BLaER1 treated with 17β-estradiol and CSF1 and Interleukin-3, amounts not matched to agents 10 nM and 100 nM (cell line): Measurements from ENCODE around the gene MYL3.

Experiments
- H3K27ac ChIP-seq, 11 experiments: shearing (Covaris generic); formaldehyde crosslinking; 2 replicates each; pipeline ENCODE4 v1.8.1; 2022
- H3K27me3 ChIP-seq, 11 experiments: shearing (Covaris generic); formaldehyde crosslinking; 2 replicates each; pipeline ENCODE4 v1.8.1; 2022
- H3K36me3 ChIP-seq, 11 experiments: shearing (Covaris generic); formaldehyde crosslinking; 2 replicates each; pipeline ENCODE4 v1.8.1; 2022
- H3K4me1 ChIP-seq, 10 experiments: shearing (Covaris generic); formaldehyde crosslinking; 2 replicates each; pipeline ENCODE4 v1.8.1; 2022
- H3K4me2 ChIP-seq, 11 experiments: shearing (Covaris generic); formaldehyde crosslinking; 2 replicates each; pipeline ENCODE4 v1.8.1; 2022
- H3K4me3 ChIP-seq, 10 experiments: shearing (Covaris generic); formaldehyde crosslinking; 2 replicates each; pipeline ENCODE4 v1.8.1; 2022
- H3K9ac ChIP-seq, 11 experiments: shearing (Covaris generic); formaldehyde crosslinking; 2 replicates each; pipeline ENCODE4 v1.8.1; 2022
- H3K9me3 ChIP-seq, 11 experiments: shearing (Covaris generic); formaldehyde crosslinking; replicated peaks in 1 of 11; 2 replicates each; pipeline ENCODE4 v1.8.1; 2022
- H4K20me1 ChIP-seq, 11 experiments: shearing (Covaris generic); formaldehyde crosslinking; 2 replicates each; pipeline ENCODE4 v1.8.1; 2022
- Cebpa-rat ChIP-seq, 11 experiments: shearing (Covaris generic); IDR thresholded peaks; 2 replicates each; pipeline ENCODE4 v1.8.1; 2022

The MYL3 gene

GRCh38 chr3:46896386-46896785 is 33.1 kb upstream of the MYL3 start:
- no peak for TF ChIP-seq Cebpa-rat (IDR thresholded peaks at IDR 0.05)
- no peak overlapping the region for H3K4me3 ChIP-seq
- no peaks in the 10 kb centered on the region for H3K36me3 ChIP-seq
- H3K4me2 ChIP-seq, result peak overlapping the region in 2 of 11 experiments; percentile 2 to 18; a peak in 1 of 22 replicates
- H3K4me1 ChIP-seq, result peaks cover 24 to 51% (median 39%) of the 10 kb centered on the region in 10 experiments
- peaks cover 0 to 26% (median 0%) of the 10 kb centered on the region in 11 experiments; a peak in 6 of 22 replicates for H4K20me1 ChIP-seq
- H3K9ac ChIP-seq, result no peak overlapping the region
- no peaks in the 10 kb centered on the region for H3K9me3 ChIP-seq
- H3K27me3 ChIP-seq, result peaks cover 19 to 32% (median 23%) of the 10 kb centered on the region in 11 experiments
- H3K27ac ChIP-seq, result no peak overlapping the region

- no peaks in the 10 kb centered on the region for H3K9me3 ChIP-seq
- H3K9ac ChIP-seq, result 0 out of 22 replicates have a peak overlapping the region, but pooled peaks of 1 of the 11 experiments have one; percentile 24
- H3K4me2 ChIP-seq, result no peak overlapping the region
- no peak for TF ChIP-seq Cebpa-rat (IDR thresholded peaks at IDR 0.05)
- H3K4me1 ChIP-seq, result peaks cover 24 to 58% (median 45%) of the 10 kb centered on the region in 10 experiments
- no peak overlapping the region for H3K4me3 ChIP-seq
- peaks cover 0 to 26% (median 0%) of the 10 kb centered on the region in 11 experiments; a peak in 6 of 22 replicates for H4K20me1 ChIP-seq
- no peaks in the 10 kb centered on the region for H3K36me3 ChIP-seq
- peaks cover 19 to 32% (median 23%) of the 10 kb centered on the region in 11 experiments for H3K27me3 ChIP-seq
- H3K27ac ChIP-seq, result no peak overlapping the region
Measured at GRCh38 chr3:46895761-46896160, 32.5 kb upstream of the MYL3 start.

- no peak overlapping the region for H3K4me3 ChIP-seq
- peaks cover 19 to 31% (median 23%) of the 10 kb centered on the region in 11 experiments for H3K27me3 ChIP-seq
- H4K20me1 ChIP-seq, result peaks cover 0 to 27% (median 0%) of the 10 kb centered on the region in 11 experiments; a peak in 6 of 22 replicates
- no peaks in the 10 kb centered on the region for H3K36me3 ChIP-seq
- H3K9me3 ChIP-seq, result no peaks in the 10 kb centered on the region
- H3K27ac ChIP-seq, result no peak overlapping the region
- peaks cover 24 to 62% (median 50%) of the 10 kb centered on the region in 10 experiments for H3K4me1 ChIP-seq
- no peak for TF ChIP-seq Cebpa-rat (IDR thresholded peaks at IDR 0.05)
- no peak overlapping the region for H3K4me2 ChIP-seq
- no peak overlapping the region for H3K9ac ChIP-seq
Measured at GRCh38 chr3:46895204-46895660, 32.0 kb upstream of the MYL3 start.

- Histone ChIP-seq H3K36me3 (no peaks in the 10 kb centered on the region), H3K9ac (no peak overlapping the region), H3K4me3 (no peak overlapping the region), H3K9me3 (no peaks in the 10 kb centered on the region), H3K27ac (no peak overlapping the region), H3K27me3 (peaks cover 14 to 29% (median 17%) of the 10 kb centered on the region in 11 experiments), H3K4me1 (peaks cover 31 to 70% (median 59%) of the 10 kb centered on the region in 10 experiments), H4K20me1 (peaks cover 0 to 31% (median 0%) of the 10 kb centered on the region in 11 experiments; a peak in 6 of 22 replicates), H3K4me2 (no peak overlapping the region)
- no peak for TF ChIP-seq Cebpa-rat (IDR thresholded peaks at IDR 0.05)
Measured at GRCh38 chr3:46894256-46894655, 31.0 kb upstream of the MYL3 start.

GRCh38 chr3:46893763-46894162 is 30.5 kb upstream of the MYL3 start:
- H3K27me3 ChIP-seq, result peaks cover 10 to 24% (median 13%) of the 10 kb centered on the region in 11 experiments
- no peak overlapping the region for H3K4me3 ChIP-seq
- TF ChIP-seq Cebpa-rat (IDR thresholded peaks at IDR 0.05), result no peak
- H3K9ac ChIP-seq, result no peak overlapping the region
- H3K4me1 ChIP-seq, result peaks cover 26 to 69% (median 58%) of the 10 kb centered on the region in 10 experiments
- no peak overlapping the region for H3K27ac ChIP-seq
- no peaks in the 10 kb centered on the region for H3K9me3 ChIP-seq
- H3K4me2 ChIP-seq, result peak overlapping the region in 7 of 11 experiments; percentile 89 to 96 (median 95); a peak in 14 of 22 replicates
- H4K20me1 ChIP-seq, result peaks cover 0 to 31% (median 0%) of the 10 kb centered on the region in 11 experiments; a peak in 5 of 22 replicates
- no peaks in the 10 kb centered on the region for H3K36me3 ChIP-seq

GRCh38 chr3:46893146-46893748 is 30.0 kb upstream of the MYL3 start:
- peaks cover 23 to 63% (median 52%) of the 10 kb centered on the region in 10 experiments for H3K4me1 ChIP-seq
- no peak for TF ChIP-seq Cebpa-rat (IDR thresholded peaks at IDR 0.05)
- peak overlapping the region; percentile 88 to 96 (median 93); a peak in 21 of 22 replicates for H3K4me2 ChIP-seq
- H4K20me1 ChIP-seq, result peaks cover 0 to 31% (median 0%) of the 10 kb centered on the region in 11 experiments; a peak in 5 of 22 replicates
- no peaks in the 10 kb centered on the region for H3K9me3 ChIP-seq
- H3K27ac ChIP-seq, result no peak overlapping the region
- H3K27me3 ChIP-seq, result peaks cover 5 to 18% (median 7%) of the 10 kb centered on the region in 11 experiments; a peak in 19 of 22 replicates
- peak overlapping the region in 4 of 11 experiments; percentile 12 to 54 (median 46); a peak in 5 of 22 replicates for H3K9ac ChIP-seq
- peak overlapping the region in 3 of 10 experiments; percentile 48 to 64 (median 50); a peak in 5 of 20 replicates for H3K4me3 ChIP-seq
- no peaks in the 10 kb centered on the region for H3K36me3 ChIP-seq

GRCh38 chr3:46892285-46893145 is 29.3 kb upstream of the MYL3 start:
- H3K4me2 ChIP-seq, result peak overlapping the region; percentile 88 to 96 (median 93)
- H3K4me1 ChIP-seq, result peaks cover 23 to 60% (median 48%) of the 10 kb centered on the region in 10 experiments
- H3K36me3 ChIP-seq, result no peaks in the 10 kb centered on the region
- H3K9ac ChIP-seq, result peak overlapping the region in 10 of 11 experiments; percentile 12 to 54 (median 40); a peak in 13 of 22 replicates
- H3K27ac ChIP-seq, result 0 out of 22 replicates have a peak overlapping the region, but pooled peaks of 1 of the 11 experiments have one; percentile 11
- H3K9me3 ChIP-seq, result no peaks in the 10 kb centered on the region
- no peak for TF ChIP-seq Cebpa-rat (IDR thresholded peaks at IDR 0.05)
- peaks cover 0 to 12% (median under 1%) of the 10 kb centered on the region in 11 experiments; a peak in 8 of 22 replicates for H3K27me3 ChIP-seq
- peaks cover 0 to 31% (median 0%) of the 10 kb centered on the region in 11 experiments; a peak in 5 of 22 replicates for H4K20me1 ChIP-seq
- H3K4me3 ChIP-seq, result peak overlapping the region; percentile 45 to 64 (median 49)

GRCh38 chr3:46891132-46891531 is 27.9 kb upstream of the MYL3 start:
- peaks cover 0 to 22% (median 0%) of the 10 kb centered on the region in 11 experiments; a peak in 5 of 22 replicates for H4K20me1 ChIP-seq
- H3K27me3 ChIP-seq, result peaks cover 0 to 8% (median 0%) of the 10 kb centered on the region in 11 experiments; a peak in 4 of 22 replicates
- no peak overlapping the region for H3K4me3 ChIP-seq
- H3K4me1 ChIP-seq, result peaks cover 23 to 54% (median 48%) of the 10 kb centered on the region in 10 experiments
- TF ChIP-seq Cebpa-rat (IDR thresholded peaks at IDR 0.05), result no peak
- no peak overlapping the region for H3K9ac ChIP-seq
- no peaks in the 10 kb centered on the region for H3K36me3 ChIP-seq
- H3K27ac ChIP-seq, result no peak overlapping the region
- H3K4me2 ChIP-seq, result peak overlapping the region; percentile 57 to 96 (median 93); a peak in 18 of 22 replicates
- H3K9me3 ChIP-seq, result no peaks in the 10 kb centered on the region
